Ascending aorta (tissue), 2 donors: Measurements from ENCODE around the gene ELMO1. TPM values are rescaled to one million over a fixed set of nuclear protein-coding genes. Genes with fewer than 3 reads are reported as not detected.

Experiments used
- DNase-seq, 2 donors: peaks; one replicate each; pipeline ENCODE4 v3.0.0-alpha.2; 2019; ENCODE audit warnings: low spot score in 2 of 2
- H3K27ac ChIP-seq, 2 donors: fragments of 200-600 bp; sonication (generic); one replicate each; pipeline ENCODE4 v1.5.1; 2016 to 2017; ENCODE audit warnings: mild to moderate bottlenecking in 1 of 2
- H3K27me3 ChIP-seq: fragments of 200-600 bp; sonication (generic); one replicate; pipeline ENCODE4 v1.5.1; 2017
- H3K36me3 ChIP-seq, 2 donors: fragments of 200-600 bp; sonication (generic); one replicate each; pipeline ENCODE4 v1.5.1; 2016
- H3K4me1 ChIP-seq, 2 donors: fragments of 200-600 bp; sonication (generic); one replicate each; pipeline ENCODE4 v1.5.1; 2016 to 2017; ENCODE audit warnings: mild to moderate bottlenecking in 1 of 2
- H3K4me3 ChIP-seq, 2 donors: fragments of 200-600 bp; sonication (generic); one replicate each; pipeline ENCODE4 v1.5.1; 2016 to 2017; ENCODE audit warnings: mild to moderate bottlenecking in 1 of 2
- H3K9me3 ChIP-seq, 2 donors: fragments of 200-600 bp; sonication (generic); one replicate each; pipeline ENCODE4 v1.5.1; 2016
- intact Hi-C: fragments of 100-400 bp; cut with DNase I; formaldehyde crosslinking; loops from one replicate; pipeline ENCODE4 v1.15.1; 2023
- total RNA-seq: library from RNA; depleted of rRNA; stranded (reverse); fragments of >200 nt; gene quantifications from one replicate; pipeline ENCODE4 v1.1.0, GENCODE V29; 2016
- TF ChIP-seq, protein P1 (sequence below), 3 experiments: fragments of 200-600 bp in 2 of 3; fragments of 450-650 bp in 1 of 3; sonication (generic) in 2 of 3; IDR thresholded peaks; one replicate each; pipeline ENCODE4 v1.5.1; 2016 to 2019; ENCODE audit warnings: antibody characterized with exemption in 3 of 3, mild to moderate bottlenecking in 1 of 3, moderate library complexity in 1 of 3

ELMO1 gene
- total RNA-seq, 1 donor from 2014 or later: 40.8 TPM

- no peak for DNase-seq
- H3K27me3 ChIP-seq: no peaks in the 10 kb centered on the region
- no peak overlapping the region for H3K27ac ChIP-seq
- H3K9me3 ChIP-seq: no peaks in the 10 kb centered on the region
- no peak overlapping the region for H3K4me3 ChIP-seq
- intact Hi-C loops: no loop called here
- TF ChIP-seq, protein P1, sequence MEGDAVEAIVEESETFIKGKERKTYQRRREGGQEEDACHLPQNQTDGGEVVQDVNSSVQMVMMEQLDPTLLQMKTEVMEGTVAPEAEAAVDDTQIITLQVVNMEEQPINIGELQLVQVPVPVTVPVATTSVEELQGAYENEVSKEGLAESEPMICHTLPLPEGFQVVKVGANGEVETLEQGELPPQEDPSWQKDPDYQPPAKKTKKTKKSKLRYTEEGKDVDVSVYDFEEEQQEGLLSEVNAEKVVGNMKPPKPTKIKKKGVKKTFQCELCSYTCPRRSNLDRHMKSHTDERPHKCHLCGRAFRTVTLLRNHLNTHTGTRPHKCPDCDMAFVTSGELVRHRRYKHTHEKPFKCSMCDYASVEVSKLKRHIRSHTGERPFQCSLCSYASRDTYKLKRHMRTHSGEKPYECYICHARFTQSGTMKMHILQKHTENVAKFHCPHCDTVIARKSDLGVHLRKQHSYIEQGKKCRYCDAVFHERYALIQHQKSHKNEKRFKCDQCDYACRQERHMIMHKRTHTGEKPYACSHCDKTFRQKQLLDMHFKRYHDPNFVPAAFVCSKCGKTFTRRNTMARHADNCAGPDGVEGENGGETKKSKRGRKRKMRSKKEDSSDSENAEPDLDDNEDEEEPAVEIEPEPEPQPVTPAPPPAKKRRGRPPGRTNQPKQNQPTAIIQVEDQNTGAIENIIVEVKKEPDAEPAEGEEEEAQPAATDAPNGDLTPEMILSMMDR (IDR thresholded peaks at IDR 0.05): no peak
- H3K36me3 ChIP-seq: no peaks in the 10 kb centered on the region
- no peaks in the 10 kb centered on the region for H3K4me1 ChIP-seq
Measured at GRCh38 chr7:36900988-36901710, 547.5 kb downstream of the ELMO1 start.

- DNase-seq: no peak
- Histone ChIP-seq H3K27me3 (no peaks in the 10 kb centered on the region), H3K9me3 (no peaks in the 10 kb centered on the region), H3K4me3 (no peak overlapping the region), H3K36me3 (no peaks in the 10 kb centered on the region), H3K27ac (no peak overlapping the region), H3K4me1 (no peaks in the 10 kb centered on the region)
- TF ChIP-seq, protein P1 (IDR thresholded peaks at IDR 0.05): no peak
- intact Hi-C loops: no loop called here
Measured at GRCh38 chr7:36898186-36898585, 550.5 kb downstream of the ELMO1 start.

DNA sequence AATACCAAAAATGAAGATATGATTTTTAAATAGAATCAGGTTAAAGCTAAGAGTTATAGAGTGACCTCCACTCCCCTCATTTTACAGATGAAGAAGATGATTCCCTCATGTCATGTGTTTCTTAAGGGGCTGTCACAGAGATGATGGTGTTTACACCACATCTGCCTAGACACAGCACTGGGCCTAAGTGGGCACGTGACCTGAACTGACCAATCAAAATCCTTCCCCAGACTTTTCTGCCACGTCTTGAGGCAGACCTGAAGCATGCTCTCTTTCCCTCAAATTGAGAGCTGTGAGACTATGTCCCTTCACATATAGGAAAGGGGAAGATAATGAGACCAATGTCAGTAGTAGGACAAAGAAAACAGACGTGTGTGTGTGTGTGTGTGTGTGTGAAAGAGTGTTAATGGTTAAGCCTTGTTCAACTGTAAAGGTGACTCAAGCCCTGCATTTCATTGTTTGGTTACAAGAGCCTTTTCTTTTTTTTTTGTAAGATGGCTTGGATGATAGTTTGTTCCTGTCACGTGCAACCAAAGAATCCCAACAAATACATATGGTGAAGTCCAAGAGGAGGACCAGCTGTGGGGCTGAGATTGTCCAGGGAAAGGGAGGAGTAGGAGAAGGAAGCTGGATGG is 551.6 kb downstream of the ELMO1 start:
- TF ChIP-seq, protein P1 (IDR thresholded peaks at IDR 0.05): no peak
- intact Hi-C loops: no loop called here

GRCh38 chr7:36896418-36896817 is 552.2 kb downstream of the ELMO1 start:
- no peak overlapping the region for H3K4me3 ChIP-seq
- no peak overlapping the region for H3K27ac ChIP-seq
- H3K4me1 ChIP-seq: no peaks in the 10 kb centered on the region
- intact Hi-C loops: no loop called here
- no peaks in the 10 kb centered on the region for H3K9me3 ChIP-seq
- no peaks in the 10 kb centered on the region for H3K36me3 ChIP-seq
- no peak for DNase-seq
- no peaks in the 10 kb centered on the region for H3K27me3 ChIP-seq
- TF ChIP-seq, protein P1 (IDR thresholded peaks at IDR 0.05): no peak

More for the DNA sequence above, 551.6 kb downstream of the ELMO1 start:
- no peak overlapping the region for H3K27ac ChIP-seq
- H3K36me3 ChIP-seq: no peaks in the 10 kb centered on the region
- no peaks in the 10 kb centered on the region for H3K4me1 ChIP-seq
- no peaks in the 10 kb centered on the region for H3K9me3 ChIP-seq
- no peak for DNase-seq
- no peak overlapping the region for H3K4me3 ChIP-seq
- no peaks in the 10 kb centered on the region for H3K27me3 ChIP-seq

GRCh38 chr7:36895192-36895591 is 553.5 kb downstream of the ELMO1 start:
- H3K36me3 ChIP-seq: no peaks in the 10 kb centered on the region
- no peak overlapping the region for H3K27ac ChIP-seq
- DNase-seq: no peak
- intact Hi-C loops: no loop called here
- H3K4me1 ChIP-seq: no peaks in the 10 kb centered on the region
- H3K27me3 ChIP-seq: no peaks in the 10 kb centered on the region
- H3K9me3 ChIP-seq: no peaks in the 10 kb centered on the region
- H3K4me3 ChIP-seq: no peak overlapping the region
- TF ChIP-seq, protein P1 (IDR thresholded peaks at IDR 0.05): no peak
